Activated CD8-positive, alpha-beta memory T cell treated with anti-CD3 and anti-CD28 coated beads for 36 hours (primary cell): ENCODE results near the gene CERK. TPM values are rescaled to one million over a fixed set of nuclear protein-coding genes. Genes with fewer than 3 reads are reported as not detected.
"Not testable (repeated sequence)": the region's sequence is repeated elsewhere in the genome, so short reads cannot be mapped to it uniquely, and the experiment has no call there.

Experiments
- CTCF ChIA-PET: fragments of 350-600 bp; sonication (Branson Sonifier 250); formaldehyde crosslinking; loops from one replicate; lab custom pipeline; 2021; ENCODE audit warnings: antibody characterized with exemption; lab: Charles Lee
- POLR2A ChIA-PET: fragments of 350-600 bp; sonication (Branson Sonifier 250); formaldehyde crosslinking; loops from one replicate; lab custom pipeline; 2021; ENCODE audit warnings: antibody characterized with exemption; lab: Charles Lee
- total RNA-seq, 2 experiments: library from RNA; stranded (reverse); gene quantifications; one replicate each; pipeline ENCODE4 v1.2.3, GENCODE V29; 2021

Gene CERK
- total RNA-seq, 2 experiments from 2014 or later: 52.8 to 56.0 TPM

- CTCF ChIA-PET: interaction anchor here (1.2 to 1.4 kb wide), 4 partner anchors 10 to 176 kb away, joined by 3 read pairs; no protein-coding TSS in a partner anchor
- POLR2A ChIA-PET: interaction anchor here (2.3 to 2.4 kb wide), 2 partner anchors 10 to 23 kb away, joined by 8 to 9 read pairs; partner anchors contain the start of gene TBC1D22A
These were observed 1.2 kb upstream of the CERK start for GRCh38 chr22:46739094-46739870.

GRCh38 chr22:46738647-46739093 is 618 bp upstream of the CERK start:
- CTCF ChIA-PET: interaction anchor here (1.2 to 1.4 kb wide), 3 partner anchors 17 to 176 kb away, joined by 3 read pairs; no protein-coding TSS in a partner anchor
- POLR2A ChIA-PET: interaction anchor here (0.6 to 2.4 kb wide), 3 partner anchors 11 to 24 kb away, joined by 4 to 9 read pairs (median 8); partner anchors contain the start of gene TBC1D22A

- POLR2A ChIA-PET: no interaction called here
- CTCF ChIA-PET: interaction anchor here (1.1 kb wide), 1 partner anchor 21 kb away, joined by 3 read pairs; no protein-coding TSS in a partner anchor
These were observed 712 bp downstream of the CERK start for GRCh38 chr22:46737105-46737975.

- POLR2A ChIA-PET: no interaction called here
- CTCF ChIA-PET: interaction anchor here (1.1 kb wide), 1 partner anchor 22 kb away, joined by 3 read pairs; no protein-coding TSS in a partner anchor
These were observed 1.3 kb downstream of the CERK start for GRCh38 chr22:46736705-46737104.

GRCh38 chr22:46735747-46736608 is 2.1 kb downstream of the CERK start:
- CTCF ChIA-PET: interaction anchor here (1.1 kb wide), 1 partner anchor 23 kb away, joined by 3 read pairs; no protein-coding TSS in a partner anchor

GRCh38 chr22:46734830-46735453 is 3.1 kb downstream of the CERK start:
- POLR2A ChIA-PET: interaction anchor here (0.7 to 0.9 kb wide), 2 partner anchors 28 to 79 kb away, joined by 3 to 4 read pairs; partner anchors contain the start of gene TBC1D22A
- CTCF ChIA-PET: no interaction called here

More at GRCh38 chr22:46735747-46736608, 2.1 kb downstream of the CERK start:
- POLR2A ChIA-PET: interaction anchor here (0.7 to 0.9 kb wide), 2 partner anchors 26 to 27 kb away, joined by 3 read pairs; partner anchors contain the start of gene TBC1D22A

- CTCF ChIA-PET, POLR2A ChIA-PET: not testable (repeated sequence)
These were observed 3.8 kb downstream of the CERK start for GRCh38 chr22:46734213-46734722.

- POLR2A ChIA-PET: no interaction called here
- CTCF ChIA-PET: interaction anchor here (0.7 kb wide), 1 partner anchor 23 kb away, joined by 4 read pairs; no protein-coding TSS in a partner anchor
These were observed 5.5 kb downstream of the CERK start for GRCh38 chr22:46732513-46732912.

- POLR2A ChIA-PET: no interaction called here
- CTCF ChIA-PET: no interaction called here
These were observed 6.0 kb downstream of the CERK start for GRCh38 chr22:46732041-46732379.

GRCh38 chr22:46731246-46732040 is 6.6 kb downstream of the CERK start:
- ChIA-PET POLR2A (interaction anchor here (0.5 kb wide), 2 partner anchors 60 to 107 kb away, joined by 3 to 4 read pairs; no protein-coding TSS in a partner anchor), CTCF (interaction anchor here (0.8 kb wide), 1 partner anchor 71 kb away, joined by 3 read pairs; no protein-coding TSS in a partner anchor)

GRCh38 chr22:46730568-46731245 is 7.3 kb downstream of the CERK start:
- ChIA-PET CTCF (interaction anchor here (0.6 to 0.8 kb wide), 2 partner anchors 8 to 72 kb away, joined by 3 read pairs; no protein-coding TSS in a partner anchor), POLR2A (interaction anchor here (0.5 kb wide), 2 partner anchors 61 to 106 kb away, joined by 3 to 4 read pairs; no protein-coding TSS in a partner anchor)

- CTCF ChIA-PET: no interaction called here
- POLR2A ChIA-PET: no interaction called here
These were observed 9.6 kb downstream of the CERK start for GRCh38 chr22:46728470-46728869.

GRCh38 chr22:46727813-46728364 is 10.2 kb downstream of the CERK start:
- CTCF ChIA-PET: no interaction called here
- POLR2A ChIA-PET: no interaction called here

GRCh38 chr22:46726986-46727317 is 11.1 kb downstream of the CERK start:
- ChIA-PET CTCF (no interaction called here), POLR2A (no interaction called here)

- ChIA-PET POLR2A (interaction anchor here (0.6 kb wide), 1 partner anchor 115 kb away, joined by 5 read pairs; no protein-coding TSS in a partner anchor), CTCF (no interaction called here)
These were observed 11.7 kb downstream of the CERK start for GRCh38 chr22:46726066-46726985.
